A673 (cell line): ENCODE measurements around the gene PFKFB3.

Experiments
- EZH2 ChIP-seq: fragments of 200-600 bp; sonication (generic); IDR thresholded peaks from 2 replicates; pipeline ENCODE4 v1.6.1; 2017; ENCODE audit warnings: borderline replicate concordance, low read depth, mild to moderate bottlenecking, mixed read lengths, antibody characterized with exemption, low read length; ENCODE audit not compliant: poor library complexity, severe bottlenecking
- TF ChIP-seq, protein P1 (sequence below): fragments of 300-800, 200-600 bp; sonication (generic); conservative IDR thresholded peaks from 2 replicates; pipeline ENCODE4 v1.5.1; 2017; ENCODE audit warnings: low read depth, mild to moderate bottlenecking, antibody characterized with exemption, low read length, moderate library complexity, mixed read lengths

DNA sequence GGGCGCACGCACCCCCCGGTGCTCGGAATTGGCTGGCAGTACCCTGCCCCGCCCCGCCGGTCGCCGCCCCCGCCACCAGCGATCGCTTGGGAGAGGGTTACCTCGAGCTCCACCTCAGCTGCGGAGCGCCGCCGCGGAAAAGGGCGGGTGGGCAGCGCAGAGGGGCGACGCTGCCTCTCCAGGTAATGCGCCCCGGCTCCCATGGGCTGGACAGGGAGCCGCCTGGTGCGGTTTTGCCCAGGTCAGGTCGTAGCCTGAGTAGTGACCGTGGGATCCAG lies 1.3 kb downstream of the PFKFB3 start:
- TF ChIP-seq, protein P1, sequence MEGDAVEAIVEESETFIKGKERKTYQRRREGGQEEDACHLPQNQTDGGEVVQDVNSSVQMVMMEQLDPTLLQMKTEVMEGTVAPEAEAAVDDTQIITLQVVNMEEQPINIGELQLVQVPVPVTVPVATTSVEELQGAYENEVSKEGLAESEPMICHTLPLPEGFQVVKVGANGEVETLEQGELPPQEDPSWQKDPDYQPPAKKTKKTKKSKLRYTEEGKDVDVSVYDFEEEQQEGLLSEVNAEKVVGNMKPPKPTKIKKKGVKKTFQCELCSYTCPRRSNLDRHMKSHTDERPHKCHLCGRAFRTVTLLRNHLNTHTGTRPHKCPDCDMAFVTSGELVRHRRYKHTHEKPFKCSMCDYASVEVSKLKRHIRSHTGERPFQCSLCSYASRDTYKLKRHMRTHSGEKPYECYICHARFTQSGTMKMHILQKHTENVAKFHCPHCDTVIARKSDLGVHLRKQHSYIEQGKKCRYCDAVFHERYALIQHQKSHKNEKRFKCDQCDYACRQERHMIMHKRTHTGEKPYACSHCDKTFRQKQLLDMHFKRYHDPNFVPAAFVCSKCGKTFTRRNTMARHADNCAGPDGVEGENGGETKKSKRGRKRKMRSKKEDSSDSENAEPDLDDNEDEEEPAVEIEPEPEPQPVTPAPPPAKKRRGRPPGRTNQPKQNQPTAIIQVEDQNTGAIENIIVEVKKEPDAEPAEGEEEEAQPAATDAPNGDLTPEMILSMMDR, result no peak
- no peak for TF ChIP-seq EZH2
